CD4-positive, CD25-positive, alpha-beta regulatory T cell (primary cell): ENCODE measurements around the gene CRHR2. TPM values are rescaled to one million over a fixed set of nuclear protein-coding genes. Genes with fewer than 3 reads are reported as not detected.

Experiments used
- ATAC-seq, 2 donors: fragments of 150-1000 bp; cut with Tn5 transposase; one replicate each; pipeline ENCODE4 v1.10.0; 2021; ENCODE audit warnings: low read depth in 2 of 2, moderate number of reproducible peaks in 2 of 2, moderate library complexity in 1 of 2
- DNase-seq, 3 donors: peaks; one replicate each; pipeline versions ENCODE4 v3.0.0 to v3.0.0-alpha.2; 2012 to 2022; ENCODE audit warnings: mixed read lengths in 1 of 3
- H3K27ac ChIP-seq: one replicate; pipeline ENCODE4 v1.7.0; 2013; ENCODE audit warnings: mild to moderate bottlenecking, low read length; ENCODE audit not compliant: insufficient read depth, poor library complexity, severe bottlenecking
- H3K27me3 ChIP-seq: one replicate; pipeline ENCODE4 v1.7.0; 2013; ENCODE audit warnings: low read length; ENCODE audit not compliant: control insufficient read depth, insufficient read depth
- H3K36me3 ChIP-seq: one replicate; pipeline ENCODE4 v1.7.0; 2013; ENCODE audit warnings: mild to moderate bottlenecking, low read length, moderate library complexity; ENCODE audit not compliant: control insufficient read depth, insufficient read depth
- H3K4me1 ChIP-seq: 2 replicates; pipeline ENCODE4 v1.7.0; 2013; ENCODE audit warnings: mild to moderate bottlenecking, low read length; ENCODE audit not compliant: insufficient read depth, control insufficient read depth, poor library complexity, severe bottlenecking
- H3K4me3 ChIP-seq: one replicate; pipeline ENCODE4 v1.7.0; 2013; ENCODE audit warnings: low read depth, mild to moderate bottlenecking, low read length, moderate library complexity
- H3K9me3 ChIP-seq, 2 experiments: 1 replicate in 1 of 2; 2 replicates in 1 of 2; pipeline ENCODE4 v1.7.0; 2013; ENCODE audit warnings: low read length in 2 of 2, mild to moderate bottlenecking in 1 of 2, moderate library complexity in 1 of 2; ENCODE audit not compliant: control insufficient read depth in 2 of 2
- H3K27ac Mint-ChIP-seq, 3 donors: one replicate each; pipeline ENCODE4 v1.8.0; 2020 to 2022; ENCODE audit warnings: mild to moderate bottlenecking in 3 of 3, mixed read lengths in 3 of 3, moderate library complexity in 2 of 3
- H3K27me3 Mint-ChIP-seq: one replicate; pipeline ENCODE4 v1.8.0; 2022; ENCODE audit warnings: mild to moderate bottlenecking, mixed read lengths
- H3K36me3 Mint-ChIP-seq: one replicate; pipeline ENCODE4 v1.8.0; 2020; ENCODE audit warnings: mixed read lengths
- H3K4me1 Mint-ChIP-seq, 4 donors: one replicate each; pipeline ENCODE4 v1.8.0; 2020 to 2022; ENCODE audit warnings: mixed read lengths in 4 of 4, mild to moderate bottlenecking in 1 of 4
- H3K4me3 Mint-ChIP-seq, 4 donors: one replicate each; pipeline ENCODE4 v1.8.0; 2020 to 2022; ENCODE audit warnings: mild to moderate bottlenecking in 4 of 4, mixed read lengths in 4 of 4, moderate library complexity in 3 of 4
- H3K9me3 Mint-ChIP-seq, 7 donors: one replicate each; pipeline ENCODE4 v1.8.0; 2020 to 2022; ENCODE audit warnings: mixed read lengths in 7 of 7, mild to moderate bottlenecking in 3 of 7, moderate library complexity in 2 of 7
- polyA plus RNA-seq, 4 donors: library from polyadenylated mRNA; unstranded; fragments of 300-500 nt; fragmentation: Illumina TruSeq; gene quantifications; one replicate each; pipeline ENCODE4 v1.2.3, GENCODE V29; 2021
- total RNA-seq: library from RNA; stranded (reverse); gene quantifications from one replicate; pipeline ENCODE4 v1.2.3, GENCODE V29; 2022

CRHR2 gene
- total and polyA plus RNA-seq, 5 donors from 2014 or later = not detected

DNA sequence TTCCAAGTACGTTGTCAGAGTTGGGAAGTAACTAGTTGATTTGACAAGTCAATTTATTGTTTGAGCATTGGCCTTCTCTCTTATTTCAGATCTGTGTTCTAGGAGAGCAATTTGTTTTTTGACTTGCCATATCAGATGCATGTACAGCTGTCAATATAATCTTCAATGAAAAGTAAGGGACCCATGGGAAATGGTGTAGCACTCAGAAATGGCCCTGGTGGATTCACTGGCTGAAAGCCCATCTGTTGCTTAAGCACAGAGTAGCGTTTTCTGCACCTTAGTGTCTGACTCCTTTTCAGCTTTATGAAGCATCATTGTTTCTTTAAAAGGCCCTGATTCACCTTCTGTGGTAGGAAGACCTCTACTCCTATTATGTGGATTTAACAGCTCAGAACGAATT lies 77.4 kb downstream of the CRHR2 start:
- peaks cover 61% of the 10 kb centered on the region for H3K36me3 Mint-ChIP-seq
- no peaks in the 10 kb centered on the region for H3K27me3 ChIP-seq
- H3K4me1 ChIP-seq = peaks cover 4% of the 10 kb centered on the region
- H3K36me3 ChIP-seq = peaks cover 88% of the 10 kb centered on the region
- H3K9me3 ChIP-seq = no peaks in the 10 kb centered on the region
- no peak overlapping the region for H3K27ac ChIP-seq
- H3K4me1 Mint-ChIP-seq = peaks cover 13 to 27% (median 22%) of the 10 kb centered on the region in 4 donors
- ATAC-seq = no peak
- H3K27me3 Mint-ChIP-seq = no peaks in the 10 kb centered on the region
- no peak overlapping the region for H3K4me3 ChIP-seq
- H3K9me3 Mint-ChIP-seq = no peaks in the 10 kb centered on the region
- no peak overlapping the region for H3K4me3 Mint-ChIP-seq
- H3K27ac Mint-ChIP-seq = peak overlapping the region in 1 of 3 donors; percentile 29
- DNase-seq = no peak

Other genes starting within 250 kb of the CRHR2 start
- 24.8 TPM for gene NOD1, start 203.7 kb downstream of the CRHR2 start, total RNA-seq
- 1 to 10 TPM; 4.8 to 7.3 (median 7.0) TPM for gene NOD1, start 203.7 kb downstream of the CRHR2 start, polyA plus RNA-seq
- 10.9 TPM for gene GGCT, start 177.6 kb downstream of the CRHR2 start, total RNA-seq
- gene GGCT, start 177.6 kb downstream of the CRHR2 start, polyA plus RNA-seq = 10 to 100 TPM; 25.6 to 32.7 (median 28.2) TPM
- gene GARS1, start 87.6 kb downstream of the CRHR2 start, total RNA-seq = 116 TPM
- gene GARS1, start 87.6 kb downstream of the CRHR2 start, polyA plus RNA-seq = 10 to 100 TPM; 76.2 to 92.7 (median 85.2) TPM
- not detected for gene INMT, start 69.7 kb upstream of the CRHR2 start, total RNA-seq
- gene INMT, start 69.7 kb upstream of the CRHR2 start, polyA plus RNA-seq = under 1 TPM in 2 of 4 donors, not detected in 2; 0.14 to 0.16 TPM
- 0.49 TPM for gene MINDY4, start 89.0 kb upstream of the CRHR2 start, total RNA-seq
- 1 to 10 TPM in 1 of 4 donors, under 1 TPM in 3; 0.17 to 1.0 (median 0.53) TPM for gene MINDY4, start 89.0 kb upstream of the CRHR2 start, polyA plus RNA-seq
- 0.20 TPM for gene AQP1, start 229.4 kb upstream of the CRHR2 start, total RNA-seq
- not detected for gene AQP1, start 229.4 kb upstream of the CRHR2 start, polyA plus RNA-seq